Activated CD8-positive, alpha-beta memory T cell treated with anti-CD3 and anti-CD28 coated beads, Interleukin-2, amount 50 U/mL, for 24 hours (primary cell): ENCODE results near the gene TMEM256.

ENCODE experiments used
- DNase-seq: peaks from one replicate; pipeline ENCODE4 v3.0.0-alpha.2; 2020; ENCODE audit errors: extremely low read depth

The TMEM256 gene

GRCh38 chr17:7429722-7430121 lies 25.8 kb upstream of the TMEM256 start:
- DNase-seq: no peak

- no peak for DNase-seq
Observed at GRCh38 chr17:7428557-7428956, 24.7 kb upstream of the TMEM256 start, which contains the start of gene SPEM3. TSS of gene SPEM3 (plus strand) at chr17:7428857. CDS start at chr17:7428903, 46 bp downstream.

GRCh38 chr17:7427549-7427948 lies 23.7 kb upstream of the TMEM256 start:
- no peak for DNase-seq

- no peak for DNase-seq
Observed at GRCh38 chr17:7426896-7427489, 23.1 kb upstream of the TMEM256 start.

- DNase-seq: no peak
Observed at GRCh38 chr17:7426203-7426863, 22.4 kb upstream of the TMEM256 start.

- DNase-seq: no peak
Observed at GRCh38 chr17:7425756-7426155, 21.9 kb upstream of the TMEM256 start.

- DNase-seq: no peak
Observed at GRCh38 chr17:7425316-7425715, 21.4 kb upstream of the TMEM256 start, which contains the start of gene SPEM2. TSS of gene SPEM2 (plus strand) at chr17:7425616. CDS start at chr17:7425689, 73 bp downstream.

- DNase-seq: no peak
Observed at GRCh38 chr17:7423679-7424078, 19.8 kb upstream of the TMEM256 start.

- DNase-seq: no peak
Observed at GRCh38 chr17:7421186-7421585, 17.3 kb upstream of the TMEM256 start.

- DNase-seq: no peak
Observed at GRCh38 chr17:7419819-7420610, 16.1 kb upstream of the TMEM256 start, which contains the start of gene SPEM1. TSS of gene SPEM1 (plus strand) at chr17:7420324. CDS start at chr17:7420385, 61 bp downstream.

GRCh38 chr17:7418472-7419152 lies 14.7 kb upstream of the TMEM256 start:
- no peak for DNase-seq

- DNase-seq: no peak
Observed at GRCh38 chr17:7417056-7417655, 13.3 kb upstream of the TMEM256 start.

GRCh38 chr17:7416323-7416722 lies 12.4 kb upstream of the TMEM256 start:
- no peak for DNase-seq

- DNase-seq: no peak
Observed at GRCh38 chr17:7415784-7416183, 11.9 kb upstream of the TMEM256 start.

GRCh38 chr17:7414837-7415236 lies 10.9 kb upstream of the TMEM256 start:
- DNase-seq: no peak

- DNase-seq: no peak
Observed at GRCh38 chr17:7413346-7413985, 9.6 kb upstream of the TMEM256 start.

GRCh38 chr17:7411427-7411750 lies 7.5 kb upstream of the TMEM256 start:
- DNase-seq: no peak

- no peak for DNase-seq
Observed at GRCh38 chr17:7410634-7411426, 6.9 kb upstream of the TMEM256 start.

- no peak for DNase-seq
Observed at GRCh38 chr17:7409716-7410115, 5.8 kb upstream of the TMEM256 start.

GRCh38 chr17:7408863-7409262 lies 5.0 kb upstream of the TMEM256 start:
- DNase-seq: no peak
